Nephron progenitor cell (in vitro differentiated cells): ENCODE measurements around the gene ASB1.
A peak's percentile ranks its signal among the peaks of the same experiment; 100 is the strongest.

Experiments
- DNase-seq: peaks from one replicate; pipeline ENCODE4 v3.0.0; 2021
- H3K27ac Mint-ChIP-seq: 2 replicates; pipeline ENCODE4 v1.8.0; 2021; ENCODE audit warnings: mild to moderate bottlenecking, moderate library complexity, mixed read lengths
- H3K27me3 Mint-ChIP-seq: 2 replicates; pipeline ENCODE4 v1.8.0; 2021; ENCODE audit warnings: mild to moderate bottlenecking, low read depth, mixed read lengths; ENCODE audit not compliant: poor library complexity
- H3K36me3 Mint-ChIP-seq: 2 replicates; pipeline ENCODE4 v1.8.0; 2021; ENCODE audit warnings: low read depth, mixed read lengths
- H3K4me1 Mint-ChIP-seq: 2 replicates; pipeline ENCODE4 v1.8.0; 2021; ENCODE audit warnings: mixed read lengths
- H3K4me3 Mint-ChIP-seq: 2 replicates; pipeline ENCODE4 v1.8.0; 2021; ENCODE audit warnings: mild to moderate bottlenecking, moderate library complexity, mixed read lengths
- H3K9me3 Mint-ChIP-seq: 2 replicates; pipeline ENCODE4 v1.8.0; 2021; ENCODE audit warnings: mild to moderate bottlenecking, moderate library complexity, mixed read lengths
- CTCF ChIP-seq: fragments of 200-600 bp; sonication (generic); IDR thresholded peaks from 2 replicates; pipeline ENCODE4 v1.5.0; 2021; ENCODE audit warnings: antibody characterized with exemption

ASB1 gene

GRCh38 chr2:238388794-238389193 is 37.9 kb upstream of the ASB1 start:
- peak; percentile 50 for DNase-seq
- Mint-ChIP-seq H3K9me3 (peaks cover 5% of the 10 kb centered on the region), H3K27ac (peak overlapping the region; percentile 89), H3K27me3 (no peaks in the 10 kb centered on the region), H3K36me3 (peaks cover 16% of the 10 kb centered on the region), H3K4me3 (no peak overlapping the region), H3K4me1 (peaks cover 24% of the 10 kb centered on the region)
- no peak for TF ChIP-seq CTCF

- TF ChIP-seq CTCF: no peak
- Mint-ChIP-seq H3K36me3 (peaks cover 14% of the 10 kb centered on the region), H3K27ac (no peak overlapping the region), H3K9me3 (no peaks in the 10 kb centered on the region), H3K27me3 (no peaks in the 10 kb centered on the region), H3K4me3 (peak overlapping the region; percentile 21), H3K4me1 (peaks cover 24% of the 10 kb centered on the region)
- no peak for DNase-seq
Observed at GRCh38 chr2:238389988-238390589, 36.6 kb upstream of the ASB1 start.

GRCh38 chr2:238391042-238391689 is 35.6 kb upstream of the ASB1 start:
- no peak for TF ChIP-seq CTCF
- Mint-ChIP-seq H3K4me3 (no peak overlapping the region), H3K27ac (no peak overlapping the region), H3K9me3 (no peaks in the 10 kb centered on the region), H3K36me3 (peaks cover 8% of the 10 kb centered on the region), H3K27me3 (no peaks in the 10 kb centered on the region), H3K4me1 (peaks cover 24% of the 10 kb centered on the region)
- no peak for DNase-seq

GRCh38 chr2:238396663-238397062 is 30.1 kb upstream of the ASB1 start:
- no peaks in the 10 kb centered on the region for H3K27me3 Mint-ChIP-seq
- peak overlapping the region; percentile 7 for H3K27ac Mint-ChIP-seq
- H3K4me1 Mint-ChIP-seq: peaks cover 28% of the 10 kb centered on the region
- TF ChIP-seq CTCF: no peak
- no peaks in the 10 kb centered on the region for H3K9me3 Mint-ChIP-seq
- DNase-seq: no peak
- no peak overlapping the region for H3K4me3 Mint-ChIP-seq
- H3K36me3 Mint-ChIP-seq: peaks cover 25% of the 10 kb centered on the region

- Mint-ChIP-seq H3K9me3 (no peaks in the 10 kb centered on the region), H3K27me3 (no peaks in the 10 kb centered on the region), H3K4me1 (peaks cover 28% of the 10 kb centered on the region), H3K27ac (no peak overlapping the region), H3K4me3 (no peak overlapping the region), H3K36me3 (peaks cover 23% of the 10 kb centered on the region)
- TF ChIP-seq CTCF: no peak
- DNase-seq: no peak
Observed at GRCh38 chr2:238397356-238397755, 29.4 kb upstream of the ASB1 start.

GRCh38 chr2:238398577-238398976 is 28.1 kb upstream of the ASB1 start:
- H3K9me3 Mint-ChIP-seq: no peaks in the 10 kb centered on the region
- peaks cover 24% of the 10 kb centered on the region for H3K36me3 Mint-ChIP-seq
- no peaks in the 10 kb centered on the region for H3K27me3 Mint-ChIP-seq
- H3K4me1 Mint-ChIP-seq: peaks cover 28% of the 10 kb centered on the region
- H3K27ac Mint-ChIP-seq: peak overlapping the region; percentile 70
- H3K4me3 Mint-ChIP-seq: no peak overlapping the region
- TF ChIP-seq CTCF: no peak
- DNase-seq: no peak
